Transverse colon (tissue), 4 donors: ENCODE measurements around the gene LAMA5. TPM values are rescaled to one million over a fixed set of nuclear protein-coding genes. Genes with fewer than 3 reads are reported as not detected.

Experiments
- DNase-seq: peaks from one replicate; pipeline ENCODE4 v3.0.0-alpha.2; 2019
- H3K27ac ChIP-seq, 4 donors: fragments of 200-600 bp; sonication (generic); 2 replicates each; pipeline ENCODE4 v1.5.1; 2016 to 2018; ENCODE audit warnings: inconsistent platforms in 4 of 4
- H3K27me3 ChIP-seq: fragments of 200-600 bp; sonication (generic); 2 replicates; pipeline ENCODE4 v1.5.1; 2017; ENCODE audit warnings: inconsistent platforms
- H3K36me3 ChIP-seq, 4 donors: fragments of 200-600 bp; sonication (generic); 2 replicates each; pipeline ENCODE4 v1.5.1; 2017 to 2019; ENCODE audit warnings: inconsistent platforms in 4 of 4
- H3K4me1 ChIP-seq, 4 donors: fragments of 200-600 bp; sonication (generic); 2 replicates each; pipeline ENCODE4 v1.5.1; 2017 to 2020; ENCODE audit warnings: inconsistent platforms in 4 of 4
- H3K4me3 ChIP-seq, 4 donors: fragments of 200-600 bp; sonication (generic); 1 replicate in 1 of 4; 2 replicates in 3 of 4; pipeline versions ENCODE4 v1.5.1 to v1.6.1; 2017 to 2019; ENCODE audit warnings: inconsistent platforms in 4 of 4
- H3K9me3 ChIP-seq, 2 donors: fragments of 200-600 bp; sonication (generic); 2 replicates each; pipeline ENCODE4 v1.5.1; 2017 to 2019; ENCODE audit warnings: inconsistent platforms in 2 of 2
- EP300 ChIP-seq: sonication (generic); formaldehyde crosslinking; IDR thresholded peaks from one replicate; pipeline ENCODE4 v1.6.1; 2017; ENCODE audit warnings: antibody characterized with exemption, low read depth
- POLR2A ChIP-seq: fragments of 450-650 bp; IDR thresholded peaks from one replicate; pipeline ENCODE4 v1.6.1; 2016; ENCODE audit warnings: antibody characterized with exemption, mild to moderate bottlenecking, moderate library complexity
- POLR2AphosphoS5 ChIP-seq, 3 donors: sonication (generic); formaldehyde crosslinking; IDR thresholded peaks; one replicate each; pipeline ENCODE4 v1.6.1; 2016; ENCODE audit warnings: antibody characterized with exemption in 3 of 3
- WGBS, 2 donors: methylation state at CpG; one replicate each; pipeline ENCODE4 v1.1.5; 2018; ENCODE audit warnings: low coverage in 1 of 2; 5-methylcytosine and 5-hydroxymethylcytosine counted together
- in situ Hi-C, 4 donors: fragments of 200-750 bp; cut with MboI; loops; one replicate each; pipeline versions ENCODE4 v1.15.0 to v1.15.1; 2017; ENCODE audit warnings: low sequenced_read_pairs in 3 of 4, low pct_ligation_motif_present in 1 of 4, low pct_unique_long_range_greater_than_20kb in 1 of 4
- intact Hi-C: fragments of 100-400 bp; cut with DNase I; formaldehyde crosslinking; loops from one replicate; pipeline ENCODE4 v1.15.1; 2023; ENCODE audit warnings: low total_unique reads
- total RNA-seq, 4 donors: library from RNA; depleted of rRNA; stranded (reverse); fragments of >200 nt; gene quantifications; one replicate each; pipeline ENCODE4 v1.1.0, GENCODE V29; 2016
- TF ChIP-seq, protein P1 (sequence below), 5 experiments: fragments of 200-600 bp in 3 of 5; fragments of 450-650 bp in 2 of 5; sonication (generic) in 3 of 5; IDR thresholded peaks; 1 replicate in 2 of 5; 2 replicates in 3 of 5; pipeline ENCODE4 v1.5.1; 2016 to 2017; ENCODE audit warnings: antibody characterized with exemption in 5 of 5, inconsistent platforms in 3 of 5, mild to moderate bottlenecking in 2 of 5, moderate library complexity in 1 of 5

Gene LAMA5
- total RNA-seq, 4 donors from 2014 or later = 33.2 to 269 (median 91.3) TPM

GRCh38 chr20:62289131-62289530, 78.0 kb downstream of the LAMA5 start:
- Histone ChIP-seq H3K4me1 (no peaks in the 10 kb centered on the region), H3K27me3 (no peaks in the 10 kb centered on the region), H3K4me3 (no peak overlapping the region), H3K27ac (no peak overlapping the region), H3K9me3 (no peaks in the 10 kb centered on the region), H3K36me3 (peaks cover 0 to 37% (median 15%) of the 10 kb centered on the region in 4 donors)
- intact Hi-C loops (no loop called here), in situ Hi-C loops (no loop called here)
- WGBS, 2 donors = 89% methylated on average over 14 of the region's 14 CpGs; no CpG with 5 or more reads in 1 of the 2 donors
- no peak for TF ChIP-seq POLR2A
- TF ChIP-seq EP300 = no peak
- TF ChIP-seq, protein P1, sequence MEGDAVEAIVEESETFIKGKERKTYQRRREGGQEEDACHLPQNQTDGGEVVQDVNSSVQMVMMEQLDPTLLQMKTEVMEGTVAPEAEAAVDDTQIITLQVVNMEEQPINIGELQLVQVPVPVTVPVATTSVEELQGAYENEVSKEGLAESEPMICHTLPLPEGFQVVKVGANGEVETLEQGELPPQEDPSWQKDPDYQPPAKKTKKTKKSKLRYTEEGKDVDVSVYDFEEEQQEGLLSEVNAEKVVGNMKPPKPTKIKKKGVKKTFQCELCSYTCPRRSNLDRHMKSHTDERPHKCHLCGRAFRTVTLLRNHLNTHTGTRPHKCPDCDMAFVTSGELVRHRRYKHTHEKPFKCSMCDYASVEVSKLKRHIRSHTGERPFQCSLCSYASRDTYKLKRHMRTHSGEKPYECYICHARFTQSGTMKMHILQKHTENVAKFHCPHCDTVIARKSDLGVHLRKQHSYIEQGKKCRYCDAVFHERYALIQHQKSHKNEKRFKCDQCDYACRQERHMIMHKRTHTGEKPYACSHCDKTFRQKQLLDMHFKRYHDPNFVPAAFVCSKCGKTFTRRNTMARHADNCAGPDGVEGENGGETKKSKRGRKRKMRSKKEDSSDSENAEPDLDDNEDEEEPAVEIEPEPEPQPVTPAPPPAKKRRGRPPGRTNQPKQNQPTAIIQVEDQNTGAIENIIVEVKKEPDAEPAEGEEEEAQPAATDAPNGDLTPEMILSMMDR (IDR thresholded peaks at IDR 0.05) = no peak
- no peak for TF ChIP-seq POLR2AphosphoS5 (IDR thresholded peaks at IDR 0.05)
- DNase-seq = no peak

GRCh38 chr20:62288535-62289105, 78.5 kb downstream of the LAMA5 start:
- TF ChIP-seq EP300 = no peak
- peaks cover 0 to 32% (median 15%) of the 10 kb centered on the region in 4 donors for H3K36me3 ChIP-seq
- no peak overlapping the region for H3K27ac ChIP-seq
- in situ Hi-C loops = no loop called here
- no peaks in the 10 kb centered on the region for H3K4me1 ChIP-seq
- no peaks in the 10 kb centered on the region for H3K9me3 ChIP-seq
- intact Hi-C loops = no loop called here
- whole genome bisulfite sequencing, 2 donors = 90 to 97% methylated on average over 5 to 15 of the region's 15 CpGs
- DNase-seq = no peak
- no peaks in the 10 kb centered on the region for H3K27me3 ChIP-seq
- H3K4me3 ChIP-seq = no peak overlapping the region

DNA sequence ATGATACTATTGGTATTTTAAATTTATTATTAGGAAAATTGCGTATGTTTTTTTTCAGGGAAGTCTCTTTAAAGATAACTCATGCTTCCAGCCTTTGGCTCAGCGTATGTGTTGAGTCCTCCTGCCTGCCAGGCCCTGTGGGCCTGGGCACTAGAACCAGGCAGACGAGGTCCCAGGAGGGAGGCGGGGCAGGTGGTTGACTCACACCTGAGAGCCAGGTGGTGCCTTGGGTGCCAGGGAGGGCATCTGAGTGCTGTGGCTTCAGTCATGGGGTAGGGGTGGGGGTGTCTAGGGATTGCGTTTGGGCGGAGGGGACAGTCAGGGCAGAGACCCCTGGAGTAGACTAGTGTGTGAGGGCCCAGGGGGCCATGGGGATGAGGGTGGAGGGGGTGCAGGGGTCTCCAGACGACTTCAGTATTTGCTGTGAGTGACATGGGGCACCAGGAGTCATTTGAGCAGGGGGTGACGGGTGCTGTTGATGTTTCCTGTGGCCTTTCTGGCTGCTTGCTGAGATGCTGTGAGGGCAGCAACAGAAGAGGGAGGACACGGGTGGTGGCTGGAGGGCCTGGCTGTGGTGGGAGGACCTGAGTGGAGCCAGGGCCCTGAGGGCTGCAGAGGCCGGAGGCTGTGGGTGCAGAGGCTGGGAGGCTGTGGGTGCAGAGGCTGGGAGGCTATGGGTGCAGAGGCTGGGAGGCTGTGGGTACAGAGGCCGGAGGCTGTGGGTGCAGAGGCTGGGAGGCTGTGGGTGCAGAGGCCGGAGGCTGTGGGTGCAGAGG, 79.2 kb downstream of the LAMA5 start:
- in situ Hi-C loops = no loop called here
- 94% methylated on average over 12 of the region's 12 CpGs; no CpG with 5 or more reads in 1 of the 2 donors for WGBS, 2 donors
- no peak for DNase-seq

GRCh38 chr20:62287129-62287528, 80.0 kb downstream of the LAMA5 start:
- no peaks in the 10 kb centered on the region for H3K4me1 ChIP-seq
- DNase-seq = no peak
- no peak overlapping the region for H3K27ac ChIP-seq
- TF ChIP-seq POLR2AphosphoS5 (IDR thresholded peaks at IDR 0.05) (no peak), POLR2A (no peak), EP300 (no peak)
- TF ChIP-seq, protein P1 (IDR thresholded peaks at IDR 0.05) = no peak
- H3K27me3 ChIP-seq = no peaks in the 10 kb centered on the region
- in situ Hi-C loops (no loop called here), intact Hi-C loops (no loop called here)
- peaks cover 0 to 31% (median 15%) of the 10 kb centered on the region in 4 donors for H3K36me3 ChIP-seq
- H3K9me3 ChIP-seq = no peaks in the 10 kb centered on the region
- 87 to 94% methylated on average over 5 to 6 of the region's 6 CpGs for WGBS, 2 donors
- no peak overlapping the region for H3K4me3 ChIP-seq

More for the DNA sequence above, 79.2 kb downstream of the LAMA5 start:
- H3K9me3 ChIP-seq = no peaks in the 10 kb centered on the region
- H3K4me3 ChIP-seq = no peak overlapping the region
- intact Hi-C loops = no loop called here
- H3K4me1 ChIP-seq = no peaks in the 10 kb centered on the region
- no peaks in the 10 kb centered on the region for H3K27me3 ChIP-seq
- H3K27ac ChIP-seq = no peak overlapping the region
- H3K36me3 ChIP-seq = peaks cover 0 to 32% (median 15%) of the 10 kb centered on the region in 4 donors
- TF ChIP-seq EP300 (no peak), POLR2A (no peak), POLR2AphosphoS5 (IDR thresholded peaks at IDR 0.05) (no peak)
- TF ChIP-seq, protein P1 (IDR thresholded peaks at IDR 0.05) = no peak
